ENCODE data around the gene SP110.

- TF ChIP-seq CTCF (IDR thresholded peaks at IDR 0.05) (no peak), POLR2AphosphoS5 (IDR thresholded peaks at IDR 0.05) (no peak), POLR2A (IDR thresholded peaks at IDR 0.05) (no peak), EP300 (IDR thresholded peaks at IDR 0.05) (no peak)
Observed at GRCh38 chr2:230258483-230258882, 38.7 kb upstream of the SP110 start.
